Activated CD4-positive, alpha-beta T cell treated with anti-CD3 and anti-CD28 coated beads, Interleukin-2, amount 50 U/mL, for 48 hours (primary cell): ENCODE data around the gene VGLL2.
"Not testable (repeated sequence)": the region's sequence is repeated elsewhere in the genome, so short reads cannot be mapped to it uniquely, and the experiment has no call there.

Experiments
- DNase-seq, 2 experiments: peaks; one replicate each; pipeline ENCODE4 v3.0.0-alpha.2; 2020

VGLL2 gene, protein sequence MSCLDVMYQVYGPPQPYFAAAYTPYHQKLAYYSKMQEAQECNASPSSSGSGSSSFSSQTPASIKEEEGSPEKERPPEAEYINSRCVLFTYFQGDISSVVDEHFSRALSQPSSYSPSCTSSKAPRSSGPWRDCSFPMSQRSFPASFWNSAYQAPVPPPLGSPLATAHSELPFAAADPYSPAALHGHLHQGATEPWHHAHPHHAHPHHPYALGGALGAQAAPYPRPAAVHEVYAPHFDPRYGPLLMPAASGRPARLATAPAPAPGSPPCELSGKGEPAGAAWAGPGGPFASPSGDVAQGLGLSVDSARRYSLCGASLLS

DNA sequence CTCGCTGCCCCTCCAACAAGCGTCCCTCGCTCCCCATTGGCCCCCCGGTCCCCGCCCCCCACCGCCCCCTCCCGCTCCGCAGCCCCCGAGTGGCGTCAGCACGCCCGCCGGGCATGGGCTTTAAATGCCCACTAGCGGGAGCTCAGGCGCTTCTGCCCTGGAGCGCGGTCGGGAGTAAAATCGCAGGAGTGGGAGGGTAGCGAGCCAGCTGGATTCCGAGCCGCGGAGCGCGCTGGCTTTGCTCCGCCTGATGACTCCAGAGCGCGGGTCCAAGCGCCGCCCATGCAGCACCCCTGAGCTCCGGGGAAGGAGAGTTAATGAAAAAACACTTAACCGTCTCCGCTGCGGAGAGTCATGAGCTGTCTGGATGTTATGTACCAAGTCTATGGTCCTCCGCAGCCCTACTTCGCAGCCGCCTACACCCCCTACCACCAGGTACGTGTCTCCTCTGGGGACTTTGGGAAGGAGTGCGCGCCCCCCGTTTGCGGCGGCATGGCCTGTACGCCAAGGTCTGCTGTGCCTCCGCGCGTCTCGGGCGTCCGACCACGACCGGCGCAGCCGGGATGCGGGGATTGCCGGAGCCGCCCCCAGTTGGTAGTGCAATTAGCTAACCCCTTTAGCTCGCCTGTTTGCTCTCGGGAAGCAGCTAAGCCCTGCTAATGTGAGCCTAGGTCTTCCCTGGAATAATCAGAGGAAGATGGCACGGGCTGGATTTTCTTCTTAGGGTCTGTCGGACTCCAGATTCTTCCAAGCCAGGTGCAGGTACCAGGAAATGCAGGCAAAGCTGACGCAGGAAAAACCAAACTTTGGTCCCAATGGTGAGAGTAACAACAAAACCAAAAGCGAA lies at the start of gene VGLL2:
TSS of gene VGLL2 (plus strand) at position 149 of the 847 bp plus-strand sequence. CDS start at position 355, 206 bp downstream.
- no peak for DNase-seq

DNA sequence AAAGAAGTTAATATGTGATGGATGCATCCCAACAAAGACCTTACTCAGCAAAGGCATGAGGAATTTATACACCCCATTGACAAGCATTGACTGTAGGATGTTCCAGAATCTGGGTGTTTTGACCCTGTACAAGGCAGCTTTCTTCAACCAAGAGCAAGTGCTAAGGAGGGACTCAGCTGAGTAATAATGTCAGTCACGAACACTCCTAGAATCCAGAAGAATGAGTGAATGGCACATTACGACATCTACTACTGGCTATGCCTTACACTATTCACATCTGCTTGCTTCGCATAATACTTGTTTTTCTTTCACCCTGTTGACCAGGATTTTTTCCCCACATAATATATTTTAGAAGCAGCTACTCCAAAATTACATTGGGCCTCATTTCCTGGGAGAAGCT lies 42.5 kb upstream of the VGLL2 start:
- no peak for DNase-seq

DNA sequence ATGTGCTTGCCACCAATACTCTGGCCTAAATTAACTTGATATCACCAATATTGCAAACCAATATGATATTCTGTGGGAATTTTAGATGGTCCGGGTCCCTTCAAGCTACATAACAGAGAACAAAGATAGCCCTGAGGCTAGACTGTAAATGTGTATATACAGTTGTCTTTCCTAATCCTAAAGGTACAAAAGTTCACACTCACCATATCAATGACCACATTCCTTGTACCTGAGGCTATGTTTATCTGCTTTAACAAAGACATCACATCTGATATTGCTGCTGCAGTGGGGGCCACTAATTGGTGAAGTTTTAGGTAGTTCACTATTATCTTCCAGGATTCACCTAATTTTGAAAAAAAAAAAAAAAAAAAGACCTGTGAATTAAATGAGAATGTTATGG lies 38.6 kb upstream of the VGLL2 start:
- no peak for DNase-seq

DNA sequence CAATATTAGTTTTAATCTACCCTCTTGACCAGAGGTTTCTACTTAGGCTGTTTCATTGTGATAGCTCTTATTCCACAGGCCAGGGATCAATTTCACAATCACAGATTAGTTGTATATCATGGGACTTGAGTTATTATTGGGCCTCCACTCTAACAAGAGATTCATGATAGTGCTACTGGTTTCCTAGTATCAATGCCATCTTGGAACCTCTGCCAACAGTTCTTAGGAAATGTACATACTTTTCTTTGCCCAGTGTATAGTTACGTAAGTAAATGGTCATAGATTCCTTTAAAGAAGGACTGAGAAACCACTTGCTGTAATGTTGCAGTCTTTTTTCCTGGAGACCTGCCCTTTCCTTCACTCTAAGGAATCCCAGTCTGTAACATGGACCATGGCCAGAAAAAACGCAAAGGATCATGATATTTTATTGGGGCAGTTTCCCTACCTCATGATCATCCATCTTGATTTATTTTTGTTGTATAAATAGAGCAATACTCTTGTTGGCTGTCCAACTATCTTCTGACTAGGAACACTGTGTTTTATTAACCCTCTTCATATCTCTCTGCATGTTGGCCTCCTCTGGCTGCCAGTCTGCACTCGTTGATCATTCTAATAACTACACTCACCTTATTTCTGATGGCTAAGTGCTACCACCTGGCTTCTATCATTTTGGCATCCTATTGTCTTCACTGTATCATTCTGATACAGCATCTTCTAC lies 38.0 kb upstream of the VGLL2 start:
- DNase-seq: no peak

DNA sequence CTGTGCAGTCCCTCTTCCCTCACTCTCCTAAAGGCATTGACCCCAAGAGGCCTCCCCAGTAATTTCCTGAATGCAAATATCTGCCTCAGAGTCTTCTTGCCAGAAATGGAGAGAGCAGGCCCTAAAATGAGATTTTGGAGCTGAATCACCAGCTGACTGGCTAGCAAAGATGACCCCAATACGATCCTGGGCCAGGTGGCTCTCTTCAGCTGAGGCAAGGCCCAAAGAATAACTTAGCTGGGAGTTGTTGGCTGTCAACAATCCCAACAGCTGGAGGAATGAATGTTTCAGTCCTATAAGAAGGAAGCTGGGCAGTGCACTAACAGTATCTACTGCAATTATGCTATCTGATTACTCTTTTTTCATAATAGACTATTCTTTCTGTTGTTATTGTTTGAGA lies 37.2 kb upstream of the VGLL2 start:
- no peak for DNase-seq

DNA sequence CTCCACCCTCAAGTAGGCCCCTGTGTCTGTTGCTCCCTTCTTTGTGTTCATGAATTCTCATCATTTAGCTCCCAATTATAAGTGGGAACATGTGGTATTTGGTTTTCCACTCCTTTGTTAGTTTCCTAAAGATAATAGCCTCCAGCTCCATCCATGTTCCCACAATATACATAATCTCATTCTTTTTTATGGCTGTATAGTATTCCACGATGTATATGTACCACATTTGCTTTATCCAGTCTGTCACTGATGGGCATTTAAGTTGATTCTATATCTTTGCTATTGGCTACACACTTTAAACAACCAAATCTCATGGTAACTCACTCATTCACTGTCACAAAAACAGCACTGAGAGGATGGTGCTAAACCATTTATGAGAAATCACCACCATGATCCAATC lies 35.5 kb upstream of the VGLL2 start:
- no peak for DNase-seq

DNA sequence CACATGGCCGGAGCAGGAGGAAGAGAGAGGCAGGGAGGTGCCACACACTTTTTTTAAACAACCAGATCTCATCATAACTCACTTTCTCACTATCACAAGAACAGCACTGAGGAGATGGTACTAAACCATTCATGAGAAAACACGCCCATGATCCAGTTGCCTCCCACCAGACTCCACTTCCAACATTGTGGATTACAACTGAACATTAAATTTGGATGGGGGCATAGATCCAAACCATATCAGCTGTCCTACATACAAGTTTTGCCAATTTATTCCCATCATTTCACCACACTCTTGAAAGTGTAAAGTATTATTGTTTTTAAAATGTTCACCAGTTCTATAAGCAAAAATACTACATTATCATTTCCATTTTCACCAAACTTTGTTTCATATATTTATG lies 33.9 kb upstream of the VGLL2 start:
- no peak for DNase-seq

DNA sequence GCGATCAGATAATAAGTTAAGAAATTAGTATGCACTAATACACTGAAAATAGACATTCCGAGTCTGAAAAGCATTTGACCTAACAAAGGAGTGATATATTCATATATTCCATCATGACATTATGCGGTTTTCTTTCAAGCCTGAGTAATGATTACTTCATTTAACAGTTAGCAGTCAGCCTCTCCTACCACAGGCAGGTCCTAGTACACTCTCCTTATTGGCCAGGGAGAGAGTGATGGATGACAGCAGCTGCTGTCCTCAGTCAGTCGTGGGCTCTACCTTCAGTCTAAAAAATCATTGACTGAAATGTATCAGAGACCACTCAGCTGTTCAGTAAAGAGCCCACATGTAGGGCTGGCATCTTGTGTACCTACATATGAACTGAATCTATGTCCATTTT lies 33.2 kb upstream of the VGLL2 start:
- DNase-seq: no peak

DNA sequence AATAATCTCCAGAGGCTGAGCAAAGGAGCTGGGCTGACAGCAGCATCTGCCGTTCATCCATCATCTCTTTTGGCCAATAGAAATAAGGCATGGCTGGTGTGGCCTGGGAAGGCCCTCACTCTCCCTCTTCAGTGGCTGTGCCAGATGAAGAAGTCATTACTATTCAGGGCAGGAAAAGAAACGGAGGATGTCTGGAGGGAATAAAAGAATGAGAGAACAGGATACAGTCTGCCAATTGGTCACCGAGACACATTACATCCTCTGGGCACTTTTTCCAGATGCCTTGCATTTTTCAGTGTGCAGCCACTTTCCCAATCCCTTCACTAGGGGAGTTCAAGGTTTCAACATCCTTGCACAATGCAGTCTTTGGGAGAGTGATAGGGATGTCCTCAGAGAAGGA lies 32.2 kb upstream of the VGLL2 start:
- DNase-seq: no peak

DNA sequence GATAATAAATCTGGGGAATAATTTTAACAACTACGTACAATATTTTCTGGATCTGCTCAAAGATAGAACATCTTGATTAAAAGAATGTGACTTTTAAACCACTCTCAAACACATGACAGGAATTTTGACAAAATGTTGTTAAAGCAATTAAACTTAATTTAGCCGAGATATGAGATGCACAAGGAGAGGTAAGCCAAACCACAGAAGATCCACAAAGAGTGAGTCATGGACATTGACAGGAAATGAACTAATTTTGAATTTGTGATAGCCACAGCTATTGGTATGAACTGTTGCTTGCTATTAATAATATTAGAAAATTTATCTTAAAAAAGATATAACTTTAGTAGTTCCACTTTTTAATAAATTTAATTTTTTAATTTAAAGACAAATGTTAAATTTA lies 27.8 kb upstream of the VGLL2 start:
- no peak for DNase-seq

DNA sequence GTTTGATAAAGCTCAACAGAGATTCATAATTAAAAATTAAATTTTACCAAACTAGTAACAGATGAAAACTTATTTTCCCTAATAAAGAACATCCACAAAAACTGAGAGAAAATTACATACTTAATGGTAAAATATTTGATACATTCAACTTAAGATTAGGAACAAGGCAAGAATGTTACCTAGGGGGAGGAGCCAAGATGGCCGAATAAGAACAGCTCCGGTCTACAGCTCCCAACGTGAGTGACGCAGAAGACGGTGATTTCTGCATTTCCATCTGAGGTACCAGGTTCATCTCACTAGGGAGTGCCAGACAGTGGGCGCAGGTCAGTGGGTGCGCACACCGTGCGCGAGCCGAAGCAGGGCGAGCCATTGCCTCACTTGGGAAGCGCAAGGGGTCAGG lies 20.8 kb upstream of the VGLL2 start:
- DNase-seq: not testable (repeated sequence)

DNA sequence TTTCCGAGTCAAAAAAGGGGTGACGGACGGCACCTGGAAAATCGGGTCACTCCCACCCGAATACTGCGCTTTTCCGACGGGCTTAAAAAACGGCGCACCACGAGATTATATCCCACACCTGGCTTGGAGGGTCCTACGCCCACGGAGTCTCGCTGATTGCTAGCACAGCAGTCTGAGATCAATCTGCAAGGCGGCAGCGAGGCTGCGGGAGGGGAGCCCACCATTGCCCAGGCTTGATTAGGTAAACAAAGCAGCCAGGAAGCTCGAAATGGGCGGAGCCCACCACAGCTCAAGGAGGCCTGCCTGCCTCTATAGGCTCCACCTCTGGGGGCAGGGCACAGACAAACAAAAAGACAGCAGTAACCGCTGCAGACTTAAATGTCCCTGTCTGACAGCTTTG lies 20.4 kb upstream of the VGLL2 start:
- DNase-seq: not testable (repeated sequence)

DNA sequence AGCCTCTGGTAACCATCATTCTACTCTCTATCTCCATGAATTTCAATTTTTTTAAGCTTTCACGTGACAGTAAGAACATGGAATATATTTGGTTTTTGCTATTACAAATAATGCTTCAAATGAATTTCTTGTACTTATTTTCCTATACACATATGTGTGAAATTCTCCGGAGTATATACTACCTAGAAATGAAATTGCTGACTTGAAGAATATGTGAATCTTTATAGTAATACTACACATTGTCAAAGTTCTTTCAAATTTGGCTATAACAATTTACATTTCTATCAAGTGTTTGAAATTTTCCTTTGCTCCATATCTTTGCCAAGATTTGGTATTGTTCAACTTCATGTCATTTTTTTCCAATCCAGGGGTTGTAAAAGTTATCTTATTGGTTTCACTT lies 11.6 kb upstream of the VGLL2 start:
- DNase-seq: no peak

DNA sequence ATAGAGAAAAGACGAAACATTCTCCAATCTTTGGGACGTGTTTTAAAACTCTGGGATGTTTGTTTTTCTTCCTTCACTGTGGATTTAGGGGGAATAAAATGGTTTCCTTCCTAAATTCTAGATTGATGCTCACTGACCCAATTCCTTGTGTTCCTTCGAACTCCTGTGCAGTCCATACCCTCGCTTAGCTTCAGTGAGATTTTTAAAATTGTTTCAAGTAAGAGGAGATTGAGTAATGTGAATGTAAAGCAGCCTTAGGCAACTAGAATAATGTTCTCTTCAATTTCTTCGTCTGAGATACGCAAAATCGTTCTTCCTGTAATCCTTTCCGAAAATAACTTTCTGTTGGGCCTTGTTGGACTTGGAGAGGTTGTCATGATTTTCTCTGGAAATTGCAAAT lies 2.6 kb upstream of the VGLL2 start:
- no peak for DNase-seq

DNA sequence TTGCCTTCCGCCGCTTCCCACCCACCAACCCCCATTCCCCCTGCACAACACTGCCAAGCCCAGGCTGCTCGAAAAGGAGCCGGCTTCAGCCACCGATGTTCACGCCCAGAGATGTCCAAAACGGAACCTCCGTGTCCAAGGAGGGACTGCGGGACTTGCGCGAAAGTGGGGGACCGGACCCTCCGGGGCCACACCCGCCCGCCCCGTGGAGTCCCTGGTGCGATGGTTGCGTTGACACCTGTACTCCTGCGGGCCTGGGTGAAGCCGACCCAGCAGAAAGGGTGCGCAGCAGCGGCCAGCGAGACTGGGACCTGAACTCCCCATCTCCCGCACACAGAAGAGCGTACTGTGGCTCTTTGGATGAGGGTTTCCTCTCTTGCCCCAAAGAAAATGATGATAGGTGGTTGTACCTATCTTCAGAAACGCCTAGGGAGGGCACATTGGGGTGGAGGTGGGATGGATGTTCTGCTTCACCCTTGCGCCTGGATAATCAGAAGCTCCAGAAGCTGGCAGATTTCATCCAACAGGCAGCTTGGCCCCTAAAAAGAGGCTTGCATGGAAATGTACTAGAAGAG lies 1.9 kb upstream of the VGLL2 start:
- DNase-seq: no peak

DNA sequence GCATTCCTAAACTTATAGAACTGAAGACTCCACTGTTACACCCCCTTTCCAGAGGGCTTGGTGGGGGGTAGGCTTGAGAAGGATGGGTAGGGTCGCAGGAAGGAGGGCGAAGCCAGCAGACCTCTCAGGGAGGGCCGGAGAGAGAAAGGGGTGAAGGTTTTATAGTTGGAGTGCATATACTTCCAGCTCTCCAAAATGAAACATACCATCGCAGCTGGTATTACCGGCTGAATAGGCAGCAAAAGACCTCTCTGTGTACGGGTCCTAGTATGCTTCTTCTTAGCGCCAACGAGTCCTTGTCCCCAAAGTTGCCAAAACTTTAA lies 1.0 kb upstream of the VGLL2 start:
- no peak for DNase-seq

DNA sequence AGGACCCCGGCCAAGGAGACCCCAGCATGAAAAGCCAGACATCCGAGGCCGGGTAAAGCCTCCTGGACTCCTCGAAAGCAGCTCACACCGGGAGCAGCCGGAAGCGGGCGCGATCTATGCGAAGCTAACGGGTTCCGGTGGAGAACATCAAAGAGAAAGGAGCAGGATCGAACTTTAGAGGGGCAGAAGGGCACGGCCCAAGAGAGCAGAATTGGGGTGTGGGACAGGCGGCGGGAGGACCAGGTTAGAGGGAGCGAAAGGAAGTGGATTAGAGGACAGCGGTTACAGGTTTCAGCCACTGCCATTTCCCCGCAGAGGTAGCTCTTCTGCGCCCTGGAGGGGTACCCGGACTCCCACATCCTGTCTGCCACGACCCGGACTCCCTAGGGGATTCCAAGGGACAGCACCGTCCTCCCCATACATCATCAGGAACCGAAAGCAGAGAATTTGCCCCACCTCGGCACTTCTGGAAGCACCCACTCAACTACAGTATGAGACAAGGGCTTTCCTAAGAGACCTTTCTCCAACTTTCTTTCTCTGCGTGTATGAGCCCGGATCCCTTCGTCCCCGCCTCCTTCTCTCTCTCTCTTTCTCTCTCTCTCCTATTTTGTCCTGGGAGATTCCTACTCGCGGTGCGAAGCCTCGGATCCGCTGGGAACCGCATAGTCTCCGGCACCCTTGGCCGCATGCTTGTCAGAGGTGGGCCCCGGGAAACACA lies 507 bp upstream of the VGLL2 start:
- peak in 1 of 2 experiments; percentile 27 for DNase-seq

DNA sequence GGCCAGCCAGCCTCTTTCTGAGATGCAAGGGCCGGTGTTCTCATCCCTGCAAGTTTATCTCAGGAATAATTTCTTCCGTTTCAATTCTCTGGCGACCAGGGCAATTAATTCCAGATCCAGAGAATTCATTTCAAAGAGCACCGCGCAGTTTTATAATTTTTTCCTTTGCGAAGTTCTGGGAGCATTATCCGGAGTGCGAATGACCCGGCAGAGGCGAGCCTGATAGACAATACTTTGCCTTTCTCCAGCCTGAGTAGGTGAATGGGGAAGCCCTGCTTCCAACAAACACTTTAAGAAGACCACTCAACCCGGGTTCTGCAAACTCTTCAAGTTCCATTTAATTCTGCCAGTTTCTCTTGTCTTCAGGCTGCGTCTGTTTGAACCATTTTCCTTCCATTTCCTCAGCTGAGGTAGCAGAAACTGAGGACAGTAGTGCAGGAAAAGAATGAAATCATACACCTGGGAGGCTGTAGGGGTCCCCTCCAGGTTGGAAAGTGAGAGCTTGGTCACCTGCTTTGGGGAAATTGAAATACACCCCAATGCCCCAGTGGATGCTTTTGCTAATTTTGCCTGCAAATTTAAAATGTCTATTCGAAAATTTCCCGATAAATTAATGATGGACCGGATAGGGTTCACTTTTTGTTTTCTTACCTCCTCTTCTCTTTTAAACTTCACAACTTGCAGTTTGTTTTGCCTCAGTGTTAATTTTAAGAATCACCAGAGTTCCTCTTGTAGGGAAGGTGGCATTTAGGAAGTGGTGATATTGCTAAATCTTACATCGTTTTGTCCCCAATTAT lies 1.1 kb downstream of the VGLL2 start:
- no peak for DNase-seq

DNA sequence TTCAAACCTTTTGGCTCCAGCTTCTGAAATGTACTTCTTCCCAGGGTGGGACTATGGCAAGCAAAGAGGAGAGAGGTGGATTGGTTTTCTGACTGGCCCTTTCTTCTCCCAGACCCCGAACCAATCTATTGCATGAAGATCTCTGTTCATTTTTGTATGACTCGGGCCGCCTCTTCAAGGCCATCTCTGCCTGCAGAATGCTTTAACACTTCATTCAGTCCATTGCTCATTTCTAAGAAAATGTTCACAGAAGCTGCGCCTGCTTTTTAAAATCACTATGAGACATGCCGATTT lies 1.6 kb downstream of the VGLL2 start:
- no peak for DNase-seq

DNA sequence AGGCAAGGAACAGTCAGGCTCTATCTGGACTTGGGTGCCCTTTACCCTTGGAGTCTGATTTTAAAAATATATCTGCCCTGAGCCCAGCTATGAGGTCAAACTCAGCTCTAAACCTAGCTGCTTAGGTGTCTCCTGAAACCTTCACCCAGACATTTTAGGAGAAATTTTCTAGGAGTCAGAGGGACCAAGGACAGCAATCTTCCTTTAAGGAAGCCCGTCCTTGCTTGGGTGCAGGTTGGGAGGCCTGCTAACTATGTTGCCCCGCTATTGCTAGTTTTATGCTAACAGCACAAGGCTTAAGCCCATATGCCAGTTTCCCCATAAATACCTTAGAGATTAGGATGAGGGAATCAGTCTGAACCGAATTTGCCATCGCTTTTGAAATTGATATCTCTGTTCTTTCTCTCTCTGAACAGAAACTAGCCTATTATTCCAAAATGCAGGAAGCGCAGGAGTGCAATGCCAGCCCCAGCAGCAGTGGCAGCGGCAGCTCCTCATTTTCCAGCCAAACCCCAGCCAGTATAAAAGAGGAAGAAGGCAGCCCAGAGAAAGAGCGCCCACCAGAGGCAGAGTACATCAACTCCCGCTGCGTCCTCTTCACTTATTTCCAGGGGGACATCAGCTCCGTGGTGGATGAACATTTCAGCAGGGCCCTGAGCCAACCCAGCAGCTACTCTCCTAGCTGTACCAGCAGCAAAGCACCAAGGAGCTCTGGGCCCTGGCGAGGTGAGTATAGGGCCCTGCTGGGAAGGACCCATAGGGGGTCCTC lies 2.6 kb downstream of the VGLL2 start:
- no peak for DNase-seq

DNA sequence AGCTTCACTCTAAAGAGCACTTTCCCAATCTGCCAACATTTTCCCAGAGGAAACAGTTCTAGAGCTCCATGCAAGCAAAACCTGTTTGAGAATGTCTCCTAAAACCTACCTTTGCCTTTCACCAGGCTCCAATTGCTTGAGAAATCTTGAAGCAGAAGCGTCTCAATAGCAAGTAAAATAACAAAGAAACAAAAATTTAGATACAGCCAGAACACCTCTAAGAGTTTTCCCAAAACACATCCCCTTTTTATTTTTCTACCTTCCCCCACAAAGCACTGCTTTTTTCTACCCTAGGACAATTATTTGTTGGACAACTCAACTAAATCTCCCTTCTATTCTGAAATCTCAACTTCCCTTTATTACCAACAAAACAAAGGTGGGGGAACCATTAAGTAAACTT lies 3.6 kb downstream of the VGLL2 start:
- DNase-seq: no peak
